HG03432 (cell line): ENCODE data around the gene BPIFA2.

Experiments used
- ATAC-seq: cut with Tn5 transposase; IDR thresholded peaks from one replicate; pipeline ENCODE4 v1.9.1; 2021; ENCODE audit warnings: mild to moderate bottlenecking, moderate library complexity; ENCODE audit not compliant: unreplicated experiment

The BPIFA2 gene

DNA sequence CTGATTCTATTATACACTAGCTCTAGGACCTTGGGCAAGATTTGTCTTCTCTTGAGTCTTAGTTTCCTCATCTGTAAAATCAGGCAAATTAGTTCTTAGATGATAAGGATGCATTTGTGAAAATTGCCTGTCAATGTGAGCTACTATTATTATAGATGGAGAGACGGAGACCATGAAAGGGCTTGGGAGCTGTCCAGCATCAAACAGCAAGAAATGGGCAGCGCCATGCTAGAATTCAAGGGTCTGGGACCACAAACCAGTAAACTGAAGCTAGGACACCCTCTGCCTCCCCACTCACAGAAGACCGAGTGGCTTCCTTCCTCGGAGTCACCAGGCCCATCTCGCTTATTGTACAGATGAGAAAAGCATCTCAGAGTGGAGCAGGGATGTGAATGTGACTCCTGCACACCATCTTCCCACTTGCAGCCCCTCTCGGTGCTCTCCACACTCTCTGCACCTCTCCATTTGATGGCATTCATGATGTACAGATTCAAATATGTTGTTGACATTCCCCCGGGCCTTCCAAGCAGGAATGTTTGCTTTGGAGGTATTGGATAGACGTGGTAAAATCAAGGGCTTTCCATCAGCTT, 25.0 kb downstream of the BPIFA2 start:
- no peak for ATAC-seq

DNA sequence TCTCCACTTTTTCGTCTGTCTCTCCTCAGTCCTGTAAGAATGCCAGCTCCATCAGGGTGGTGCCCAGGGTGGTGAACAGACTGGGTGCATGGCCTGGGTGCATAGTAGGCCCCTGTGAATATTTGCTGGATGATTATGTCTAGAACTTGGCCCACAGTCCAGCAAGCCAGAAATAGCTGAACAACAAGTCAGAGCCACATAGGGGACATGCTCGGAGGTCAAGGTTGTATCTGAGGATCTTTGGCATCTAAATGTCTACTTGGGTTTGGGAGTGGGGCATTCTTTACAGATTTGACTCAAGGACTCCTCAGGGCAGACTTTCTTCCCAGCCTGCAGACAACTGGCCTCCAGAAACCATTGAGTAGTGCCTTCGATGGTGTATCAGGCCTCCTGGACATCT, 31.1 kb downstream of the BPIFA2 start:
- ATAC-seq = no peak

DNA sequence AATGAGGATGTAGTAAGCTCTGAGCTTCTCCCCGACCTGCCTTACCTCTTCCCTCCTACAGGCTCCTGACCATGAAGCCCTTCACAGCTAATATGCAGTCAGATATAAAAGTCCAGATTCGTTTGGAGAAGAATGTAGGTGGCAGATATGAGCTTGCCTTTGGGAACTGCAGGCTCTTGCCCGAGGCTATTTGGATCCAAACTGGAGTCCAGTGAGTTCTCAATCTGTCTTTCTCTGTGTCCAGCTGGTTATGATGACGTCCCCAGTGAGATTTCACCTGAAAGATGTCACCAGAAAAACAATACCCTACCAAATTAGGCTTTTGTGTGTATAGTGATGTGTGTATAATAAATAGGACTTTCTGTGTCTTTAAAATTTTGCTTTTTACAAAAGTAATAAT, 34.5 kb downstream of the BPIFA2 start:
- no peak for ATAC-seq

DNA sequence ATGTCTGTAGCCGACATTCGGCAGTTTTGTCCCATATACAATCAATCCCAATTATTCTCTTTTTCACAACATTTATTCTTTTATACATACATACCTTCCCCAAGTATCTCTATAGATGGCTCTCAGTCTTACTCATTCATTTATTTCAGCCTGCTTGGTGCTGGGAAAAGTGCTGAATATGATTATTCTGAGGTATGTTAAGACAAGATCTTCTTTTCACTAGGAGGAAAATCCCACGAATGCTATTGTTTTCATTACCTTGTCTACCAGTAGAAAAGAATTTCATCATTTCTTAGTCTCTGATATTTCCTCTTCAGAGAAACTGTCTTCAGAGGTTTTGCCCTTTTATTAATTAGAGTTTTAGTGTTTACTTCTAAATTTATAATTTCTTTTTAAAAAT, 35.5 kb downstream of the BPIFA2 start:
- no peak for ATAC-seq

DNA sequence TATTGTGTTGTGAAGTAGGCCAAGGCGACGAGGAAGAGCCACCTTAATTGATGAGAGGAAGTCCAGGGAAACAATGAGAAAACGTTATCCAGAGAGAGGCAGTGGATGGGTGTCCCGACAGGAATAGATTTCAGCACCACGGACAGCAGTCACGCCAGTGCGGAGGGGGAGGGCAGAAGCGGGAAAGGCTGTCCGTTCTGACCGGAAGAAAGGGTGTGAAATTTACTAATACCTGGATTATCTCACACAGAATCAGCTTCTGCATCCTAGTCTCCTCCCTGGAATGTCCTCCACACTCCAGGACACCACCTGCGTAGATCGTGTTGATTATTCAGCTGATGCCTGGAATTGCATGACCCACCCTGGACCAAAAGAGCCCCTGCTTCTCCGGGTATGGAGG, 41.8 kb downstream of the BPIFA2 start:
- no peak for ATAC-seq

DNA sequence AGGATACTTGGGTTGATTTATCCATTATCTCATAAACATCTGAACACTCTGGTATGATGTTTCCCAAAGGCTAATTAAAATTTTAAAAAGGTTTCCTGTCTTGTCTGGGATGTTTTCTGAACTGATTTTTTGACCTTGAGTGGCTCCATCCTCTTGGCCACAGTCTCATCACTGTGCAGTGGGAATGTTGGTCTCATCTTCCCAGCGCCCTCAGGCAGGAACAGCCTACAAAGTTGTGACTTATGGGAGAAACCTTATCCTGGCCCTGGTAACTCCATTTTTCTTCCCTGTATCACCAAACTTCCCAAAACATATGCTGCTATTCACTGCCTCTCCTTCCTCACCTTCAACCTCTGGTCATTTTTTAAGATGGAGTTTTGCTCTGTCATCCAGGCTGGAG, 42.4 kb downstream of the BPIFA2 start:
- ATAC-seq = no peak

DNA sequence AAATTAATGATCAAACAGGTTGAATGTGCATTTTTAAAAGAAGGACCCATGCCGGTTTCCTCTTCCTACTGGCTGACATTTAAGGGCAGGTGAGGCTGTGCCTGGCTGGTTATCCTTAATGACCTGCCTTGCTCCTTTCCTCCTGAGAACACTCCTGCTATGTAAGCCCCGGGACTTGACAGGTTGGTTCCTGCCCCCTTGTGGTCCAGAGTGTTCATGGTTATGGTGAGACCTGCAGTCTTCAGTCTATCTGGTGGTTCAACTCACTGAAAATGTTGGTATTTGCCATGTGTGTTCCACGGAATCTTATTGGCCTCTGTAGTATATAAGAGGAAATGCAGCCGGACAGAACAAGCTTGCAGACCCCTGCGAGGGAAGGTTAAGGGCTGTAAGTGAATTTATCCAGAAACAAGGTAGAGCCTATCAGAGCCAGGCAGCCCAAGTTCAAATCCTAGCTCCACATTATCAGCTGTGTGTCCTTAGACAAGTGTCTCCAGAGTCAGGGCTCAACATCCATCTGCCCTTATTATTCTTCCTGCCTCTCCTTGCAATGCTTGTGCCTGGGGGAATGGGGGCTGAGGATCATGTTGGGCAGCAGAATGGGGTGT, 44.0 kb downstream of the BPIFA2 start:
- no peak for ATAC-seq

DNA sequence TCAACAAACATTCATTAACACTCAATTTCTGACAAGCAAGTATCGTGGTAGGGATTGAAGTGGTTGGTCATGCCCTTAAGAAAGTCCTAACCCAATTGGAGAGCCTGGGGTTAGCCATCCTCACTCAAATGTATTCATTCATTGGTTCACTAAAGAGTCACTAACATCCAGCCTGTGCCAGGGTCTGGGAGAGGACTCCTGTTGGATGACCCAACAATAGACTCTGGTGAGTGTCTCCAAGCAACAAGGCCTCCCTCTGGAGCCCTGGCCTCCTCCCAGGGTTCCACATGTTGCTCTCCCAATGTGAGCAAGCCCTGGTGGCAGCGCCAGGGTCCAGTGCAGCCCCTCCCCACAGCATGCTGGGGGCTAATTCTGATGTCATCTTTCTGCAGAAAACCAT, 49.1 kb downstream of the BPIFA2 start, which contains the start of gene BPIFA3:
BPIFA3 (plus strand) TSS at position 301 of the 400 bp plus-strand sequence. CDS start 185 bp downstream, outside the sequence.
- no peak for ATAC-seq

DNA sequence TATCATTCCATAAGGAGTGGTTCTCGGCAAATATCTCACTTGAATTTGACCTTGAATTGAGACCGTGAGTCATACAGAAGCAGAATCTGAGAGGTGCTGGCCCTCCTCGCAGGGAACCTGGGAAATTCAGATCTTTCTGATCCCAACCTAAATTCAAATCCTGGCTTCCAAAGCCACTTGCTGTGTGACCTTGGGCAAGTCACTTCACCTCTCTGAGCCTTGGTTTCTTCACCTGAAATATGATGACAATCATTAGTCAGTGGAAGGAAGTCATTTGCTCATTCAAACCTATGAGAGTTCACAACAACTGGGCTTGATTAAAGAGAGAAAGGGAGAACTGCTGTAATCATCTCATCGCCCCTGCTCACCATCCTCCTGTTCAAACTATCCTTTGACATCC, 56.4 kb downstream of the BPIFA2 start:
- no peak for ATAC-seq

DNA sequence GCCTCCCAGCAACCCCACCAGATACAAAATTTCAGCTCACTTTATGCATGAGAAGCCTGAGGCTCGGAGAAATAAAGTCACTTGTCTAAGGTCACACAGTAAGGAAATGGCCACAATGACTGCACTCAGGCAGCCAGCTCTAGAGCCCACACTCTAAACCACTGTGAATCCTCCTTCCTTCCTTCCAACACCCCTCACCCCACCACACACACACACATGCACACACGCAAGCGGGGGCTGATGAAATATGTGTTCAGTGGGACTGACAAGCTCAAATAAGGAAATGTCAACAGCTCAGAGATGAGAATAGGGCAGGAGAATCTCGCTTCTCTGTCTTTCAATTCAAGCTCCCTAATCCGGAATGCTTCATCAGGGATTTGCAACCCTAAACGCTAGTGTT, 61.9 kb downstream of the BPIFA2 start:
- ATAC-seq = no peak
